ENCODE data around the gene CENPV. TPM values are rescaled to one million over a fixed set of nuclear protein-coding genes. Genes with fewer than 3 reads are reported as not detected.
"Not testable (repeated sequence)": the region's sequence is repeated elsewhere in the genome, so short reads cannot be mapped to it uniquely, and the experiment has no call there.

Gene CENPV
- total RNA-seq, 1 donor from 2014 or later = 24.0 TPM

GRCh38 chr17:16322636-16323035 is 30.6 kb downstream of the CENPV start:
- POLR2A ChIA-PET = no interaction called here
- intact Hi-C loops (cut with micrococcal nuclease) = no loop called here
- no peak for TF ChIP-seq CTCF (IDR thresholded peaks at IDR 0.05)

DNA sequence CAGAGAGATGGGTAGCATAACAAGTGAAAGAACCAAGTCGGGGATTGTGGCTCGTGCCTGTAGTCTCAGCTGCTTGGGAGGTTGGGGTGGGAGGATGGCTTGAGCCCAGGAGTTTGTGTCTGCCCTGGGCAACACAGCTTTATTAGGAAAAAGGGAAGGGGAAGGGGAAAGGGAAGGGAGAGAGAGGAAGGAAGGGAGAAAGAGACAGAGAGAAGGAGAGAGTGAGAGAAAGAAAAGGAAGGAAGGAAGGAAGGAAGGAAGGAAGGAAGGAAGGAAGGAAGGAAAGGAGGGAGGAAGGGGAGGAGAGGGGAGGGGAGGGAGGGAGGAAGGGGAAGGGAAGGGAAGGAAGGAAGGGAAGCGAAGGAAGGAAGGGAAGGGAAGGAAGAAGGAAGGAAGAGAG is 33.3 kb downstream of the CENPV start:
- ChIA-PET CTCF (no interaction called here), POLR2A (interaction anchor here (0.5 kb wide), 1 partner anchor 28 kb away, joined by 3 read pairs; no protein-coding TSS in a partner anchor)
- DNase-seq = no peak
- Mint-ChIP-seq H3K27me3 (no peaks in the 10 kb centered on the region), H3K4me1 (no peaks in the 10 kb centered on the region), H3K9me3 (no peaks in the 10 kb centered on the region), H3K4me3 (no peak overlapping the region), H3K36me3 (ENCODE audit: low read depth) (peaks cover 24% of the 10 kb centered on the region), H3K27ac (no peak overlapping the region)
- no peak for TF ChIP-seq CTCF (IDR thresholded peaks at IDR 0.05)
- no peak for ATAC-seq (ENCODE audit: low read depth)
- intact Hi-C loops (cut with micrococcal nuclease) = no loop called here

More at GRCh38 chr17:16322636-16323035, 30.6 kb downstream of the CENPV start:
- H3K4me1 Mint-ChIP-seq = no peaks in the 10 kb centered on the region
- peaks cover 28% of the 10 kb centered on the region for H3K36me3 Mint-ChIP-seq (ENCODE audit: low read depth)
- no peaks in the 10 kb centered on the region for H3K27me3 Mint-ChIP-seq
- no peaks in the 10 kb centered on the region for H3K9me3 Mint-ChIP-seq
- no peak overlapping the region for H3K27ac Mint-ChIP-seq
- CTCF ChIA-PET = no interaction called here
- ATAC-seq (ENCODE audit: low read depth) (no peak), DNase-seq (no peak)
- no peak overlapping the region for H3K4me3 Mint-ChIP-seq

GRCh38 chr17:16314859-16315258 is 38.4 kb downstream of the CENPV start:
- intact Hi-C loops (cut with micrococcal nuclease) = no loop called here

GRCh38 chr17:16314189-16314588 is 39.1 kb downstream of the CENPV start:
- intact Hi-C loops (cut with micrococcal nuclease) = no loop called here
- Mint-ChIP-seq H3K36me3 (ENCODE audit: low read depth) (peaks cover 35% of the 10 kb centered on the region), H3K27ac (no peak overlapping the region), H3K4me1 (no peaks in the 10 kb centered on the region), H3K4me3 (no peak overlapping the region), H3K9me3 (no peaks in the 10 kb centered on the region), H3K27me3 (no peaks in the 10 kb centered on the region)
- ChIA-PET POLR2A (no interaction called here), CTCF (no interaction called here)
- no peak for TF ChIP-seq CTCF (IDR thresholded peaks at IDR 0.05)
- no peak for ATAC-seq (ENCODE audit: low read depth)
- no peak for DNase-seq

More at GRCh38 chr17:16314859-16315258, 38.4 kb downstream of the CENPV start:
- no peak for DNase-seq
- Mint-ChIP-seq H3K36me3 (ENCODE audit: low read depth) (peaks cover 36% of the 10 kb centered on the region), H3K27ac (no peak overlapping the region), H3K4me1 (no peaks in the 10 kb centered on the region), H3K9me3 (no peaks in the 10 kb centered on the region), H3K27me3 (no peaks in the 10 kb centered on the region), H3K4me3 (no peak overlapping the region)
- no peak for TF ChIP-seq CTCF (IDR thresholded peaks at IDR 0.05)
- CTCF ChIA-PET = no interaction called here
- POLR2A ChIA-PET = interaction anchor here (1.0 kb wide), 1 partner anchor 29 kb away, joined by 5 read pairs; no protein-coding TSS in a partner anchor
- no peak for ATAC-seq (ENCODE audit: low read depth)

GRCh38 chr17:16313139-16314090 is 39.9 kb downstream of the CENPV start:
- intact Hi-C loops (cut with micrococcal nuclease) = no loop called here
- Mint-ChIP-seq H3K27ac (no peak overlapping the region), H3K4me3 (no peak overlapping the region), H3K9me3 (no peaks in the 10 kb centered on the region), H3K27me3 (no peaks in the 10 kb centered on the region), H3K36me3 (ENCODE audit: low read depth) (peaks cover 32% of the 10 kb centered on the region), H3K4me1 (no peaks in the 10 kb centered on the region)
- ChIA-PET POLR2A (interaction anchor here (0.8 kb wide), 1 partner anchor 96 kb away, joined by 3 read pairs; the partner anchor contains the start of gene PIGL), CTCF (no interaction called here)
- no peak for DNase-seq
- no peak for ATAC-seq (ENCODE audit: low read depth)
- TF ChIP-seq CTCF (IDR thresholded peaks at IDR 0.05) = no peak

DNA sequence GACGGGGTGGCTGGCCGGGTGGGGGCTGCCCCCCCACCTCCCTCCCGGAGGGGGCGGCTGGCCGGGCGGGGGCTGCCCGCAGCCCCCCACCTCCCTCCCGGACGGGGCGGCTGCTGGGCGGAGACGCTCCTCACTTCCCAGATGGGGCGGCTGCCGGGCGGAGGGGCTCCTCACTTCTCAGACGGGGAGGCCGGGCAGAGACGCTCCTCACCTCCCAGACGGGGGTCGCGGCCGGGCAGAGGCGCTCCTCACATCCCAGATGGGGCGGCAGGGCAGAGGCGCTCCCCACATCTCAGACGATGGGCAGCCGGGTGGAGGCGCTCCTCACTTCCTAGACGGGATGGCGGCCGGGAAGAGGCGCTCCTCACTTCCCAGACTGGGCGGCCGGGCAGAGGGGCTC is 41.2 kb downstream of the CENPV start:
- H3K27ac Mint-ChIP-seq; ATAC-seq (ENCODE audit: low read depth); POLR2A ChIA-PET; CTCF ChIA-PET; H3K27me3 Mint-ChIP-seq; H3K4me1 Mint-ChIP-seq; intact Hi-C loops (cut with micrococcal nuclease); DNase-seq; H3K9me3 Mint-ChIP-seq; H3K4me3 Mint-ChIP-seq: not testable (repeated sequence)
- H3K36me3 Mint-ChIP-seq (ENCODE audit: low read depth) = peaks cover 32% of the 10 kb centered on the region
